Measurements from ENCODE around the gene RPGRIP1.

Gene RPGRIP1

DNA sequence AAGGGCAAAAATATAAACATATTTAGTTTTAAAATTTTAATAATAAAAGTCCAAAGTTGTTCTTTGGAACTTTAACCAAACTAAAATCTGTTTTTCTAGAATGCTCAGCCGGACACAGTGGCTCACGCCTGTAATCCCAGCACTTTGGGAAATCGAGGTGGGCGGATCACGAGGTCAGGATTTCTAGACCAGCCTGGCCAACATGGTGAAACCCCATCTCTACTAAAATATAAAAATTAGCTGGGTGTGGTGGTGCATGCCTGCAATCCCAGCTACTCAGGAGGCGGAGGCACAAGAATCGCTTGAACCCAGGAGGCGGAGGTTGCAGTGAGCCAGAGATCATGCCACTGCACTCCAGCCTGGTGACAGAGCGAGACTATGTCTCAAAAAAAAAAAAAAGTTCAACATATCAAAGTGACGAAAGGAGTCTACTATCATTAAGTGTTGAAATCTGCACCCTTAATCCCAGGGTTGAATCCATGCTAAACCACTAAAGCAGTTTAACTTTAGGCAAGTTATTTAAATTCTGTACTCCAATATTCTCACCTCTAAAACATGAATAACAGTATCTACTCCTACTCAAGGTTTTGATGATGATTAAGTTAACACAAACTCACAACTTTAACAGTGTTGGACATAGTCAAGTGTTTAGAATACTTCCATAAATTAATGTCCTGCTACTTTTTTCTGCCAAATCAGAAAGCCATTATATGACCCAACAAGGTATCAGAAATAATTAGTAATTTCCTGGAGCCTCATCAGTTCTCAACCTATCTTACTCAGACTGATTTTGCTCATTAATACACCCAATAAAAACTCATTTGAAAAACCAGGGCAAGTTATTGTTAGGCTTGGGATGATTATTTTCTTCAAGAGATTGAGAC, 21.6 kb upstream of the RPGRIP1 start:
- ChIA-PET POLR2A (ENCODE audit: low non-redundant PET) (no interaction called here), CTCF (no interaction called here)
- no peak for DNase-seq (ENCODE audit: low spot score)
- TF ChIP-seq, protein P1, sequence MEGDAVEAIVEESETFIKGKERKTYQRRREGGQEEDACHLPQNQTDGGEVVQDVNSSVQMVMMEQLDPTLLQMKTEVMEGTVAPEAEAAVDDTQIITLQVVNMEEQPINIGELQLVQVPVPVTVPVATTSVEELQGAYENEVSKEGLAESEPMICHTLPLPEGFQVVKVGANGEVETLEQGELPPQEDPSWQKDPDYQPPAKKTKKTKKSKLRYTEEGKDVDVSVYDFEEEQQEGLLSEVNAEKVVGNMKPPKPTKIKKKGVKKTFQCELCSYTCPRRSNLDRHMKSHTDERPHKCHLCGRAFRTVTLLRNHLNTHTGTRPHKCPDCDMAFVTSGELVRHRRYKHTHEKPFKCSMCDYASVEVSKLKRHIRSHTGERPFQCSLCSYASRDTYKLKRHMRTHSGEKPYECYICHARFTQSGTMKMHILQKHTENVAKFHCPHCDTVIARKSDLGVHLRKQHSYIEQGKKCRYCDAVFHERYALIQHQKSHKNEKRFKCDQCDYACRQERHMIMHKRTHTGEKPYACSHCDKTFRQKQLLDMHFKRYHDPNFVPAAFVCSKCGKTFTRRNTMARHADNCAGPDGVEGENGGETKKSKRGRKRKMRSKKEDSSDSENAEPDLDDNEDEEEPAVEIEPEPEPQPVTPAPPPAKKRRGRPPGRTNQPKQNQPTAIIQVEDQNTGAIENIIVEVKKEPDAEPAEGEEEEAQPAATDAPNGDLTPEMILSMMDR (conservative IDR thresholded peaks at IDR 0.05; ENCODE audit: low read depth) = no peak
- no peak overlapping the region for H3K27ac ChIP-seq

DNA sequence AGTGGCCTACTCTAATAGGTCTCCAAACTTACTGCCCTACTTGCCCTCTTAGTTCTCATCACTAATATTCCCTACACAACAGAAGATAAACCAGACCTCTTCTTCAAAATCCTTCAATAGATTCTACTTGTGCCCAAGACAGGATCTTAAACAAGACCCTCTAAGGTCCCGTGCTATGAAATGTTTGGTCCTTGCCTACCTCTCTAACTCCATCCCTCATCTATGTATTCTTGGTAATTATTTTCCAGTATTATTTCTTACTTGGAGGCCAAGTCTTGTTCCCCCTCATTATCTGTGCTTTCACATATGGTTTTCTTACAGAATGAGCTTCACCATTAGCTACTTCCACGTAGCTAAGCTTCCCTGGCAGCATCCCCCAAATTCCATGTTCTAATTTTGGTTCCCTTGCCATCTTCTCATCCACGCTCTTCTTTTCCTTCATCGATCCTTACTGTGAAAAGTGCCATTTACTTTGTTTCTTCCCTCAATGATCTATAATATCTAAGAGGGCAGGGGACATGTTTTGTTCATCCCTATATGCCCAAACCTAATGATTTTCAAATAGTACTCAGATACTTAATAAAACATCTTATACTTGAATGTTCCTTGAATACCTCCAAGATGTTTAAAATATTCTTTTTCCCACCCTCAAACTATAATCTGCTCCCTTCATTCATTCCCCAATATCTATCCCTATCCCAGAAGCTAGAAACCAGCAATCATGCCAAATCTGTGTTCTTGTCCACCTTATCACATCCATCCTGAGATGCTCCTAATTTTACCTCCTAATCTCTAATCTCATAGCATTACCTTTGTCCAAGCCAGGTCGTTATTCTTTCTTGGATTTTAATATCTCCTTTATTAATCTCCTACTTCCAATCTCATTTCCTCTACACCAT, 20.7 kb upstream of the RPGRIP1 start:
- CTCF ChIA-PET = no interaction called here
- TF ChIP-seq, protein P1 (conservative IDR thresholded peaks at IDR 0.05; ENCODE audit: low read depth) = no peak
- no peak for DNase-seq (ENCODE audit: low spot score)
- POLR2A ChIA-PET (ENCODE audit: low non-redundant PET) = no interaction called here
- H3K27ac ChIP-seq = no peak overlapping the region

DNA sequence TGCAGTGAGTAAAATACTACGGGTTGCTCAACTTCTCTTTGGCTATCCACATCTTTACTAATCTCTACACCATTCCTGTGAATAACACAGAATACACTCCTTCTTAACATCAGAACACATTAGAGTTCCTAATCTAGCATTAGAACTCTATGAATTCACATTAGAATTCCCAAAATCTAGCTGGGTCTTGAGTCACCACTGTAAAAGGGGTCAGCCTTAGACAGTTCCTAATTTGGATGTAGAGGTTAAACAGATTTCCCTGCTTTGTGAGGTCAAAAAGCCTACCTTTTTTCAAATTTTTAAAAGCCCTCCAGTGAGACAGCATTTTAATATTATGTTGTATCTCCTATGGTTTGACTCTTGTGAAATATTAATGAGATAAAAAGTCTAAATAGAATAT, 18.1 kb upstream of the RPGRIP1 start:
- POLR2A ChIA-PET (ENCODE audit: low non-redundant PET) = no interaction called here
- no peak overlapping the region for H3K27ac ChIP-seq
- CTCF ChIA-PET = interaction anchor here (0.7 kb wide), 1 partner anchor 247 kb away, joined by 3 read pairs; no protein-coding TSS in a partner anchor
- TF ChIP-seq, protein P1 (conservative IDR thresholded peaks at IDR 0.05; ENCODE audit: low read depth) = no peak
- no peak for DNase-seq (ENCODE audit: low spot score)

DNA sequence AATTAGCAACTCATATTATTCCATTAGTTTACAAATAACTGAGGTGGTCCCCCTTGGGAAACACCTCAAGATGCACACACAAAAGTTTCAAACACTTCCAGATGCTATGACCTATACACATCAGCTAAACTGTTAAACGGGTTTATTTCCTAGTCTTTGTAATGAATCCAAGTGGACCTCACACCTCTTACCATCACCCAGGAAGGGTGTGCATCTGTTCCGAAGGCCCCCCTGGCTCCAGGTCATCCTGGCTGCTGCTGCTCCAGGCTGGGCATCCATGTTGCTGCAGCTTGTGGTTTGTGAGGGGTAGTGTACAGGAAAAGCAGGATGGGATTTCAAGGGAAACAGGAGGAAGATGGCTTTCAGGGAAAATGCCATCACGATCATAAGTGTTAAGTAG, 17.5 kb upstream of the RPGRIP1 start:
- no peak for DNase-seq (ENCODE audit: low spot score)
- H3K27ac ChIP-seq = no peak overlapping the region
- TF ChIP-seq, protein P1 (conservative IDR thresholded peaks at IDR 0.05; ENCODE audit: low read depth) = no peak
- POLR2A ChIA-PET (ENCODE audit: low non-redundant PET) = no interaction called here
- CTCF ChIA-PET = no interaction called here

DNA sequence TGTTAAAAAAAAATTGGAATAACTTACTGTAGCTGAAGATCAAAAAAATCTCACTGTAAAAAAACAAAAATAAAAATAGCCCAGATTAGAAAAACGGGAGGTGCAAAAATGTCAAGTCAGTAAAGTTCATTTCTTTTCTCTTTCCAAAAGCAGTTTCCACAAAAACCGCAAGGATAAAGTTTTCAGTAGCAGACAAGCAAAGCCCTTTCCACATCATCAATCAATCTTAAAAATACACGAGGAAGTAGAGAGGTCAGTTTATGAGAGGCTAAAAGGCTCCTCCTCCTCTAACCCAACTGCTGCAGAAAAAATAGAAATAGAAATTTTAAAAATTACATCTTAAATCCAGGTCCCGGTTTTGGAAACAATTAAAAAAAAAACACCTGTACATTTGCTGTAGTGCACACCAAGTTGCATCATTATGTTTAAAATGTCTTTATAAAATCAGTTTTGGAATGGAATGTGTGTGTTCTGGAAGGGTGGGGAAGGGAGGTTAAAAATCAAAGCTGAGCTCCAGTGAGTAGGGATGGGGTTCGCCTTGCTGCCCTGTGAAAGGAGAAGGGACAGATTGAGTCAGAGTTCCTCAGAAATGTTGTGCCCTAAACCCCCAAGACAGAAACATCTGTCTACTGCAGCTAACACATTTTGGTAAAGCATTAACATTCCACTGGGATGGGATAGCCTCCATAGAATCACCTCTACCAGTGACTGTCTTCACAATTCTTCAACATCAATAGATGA, 16.4 kb upstream of the RPGRIP1 start:
- no peak overlapping the region for H3K27ac ChIP-seq
- ChIA-PET CTCF (no interaction called here), POLR2A (ENCODE audit: low non-redundant PET) (no interaction called here)
- no peak for DNase-seq (ENCODE audit: low spot score)
- TF ChIP-seq, protein P1 (conservative IDR thresholded peaks at IDR 0.05; ENCODE audit: low read depth) = no peak

Measured in RWPE1 (cell line).